B cell (primary cell): Measurements from ENCODE around the gene CREB3L1. TPM values are rescaled to one million over a fixed set of nuclear protein-coding genes. Genes with fewer than 3 reads are reported as not detected.

Source experiments
- ATAC-seq: fragments of 200-7000 bp; cut with Tn5 transposase; one replicate; pipeline ENCODE4 v1.10.0; 2021; ENCODE audit warnings: low read depth, mild to moderate bottlenecking, moderate number of reproducible peaks, moderate library complexity
- CTCF ChIA-PET: fragments of 350-600 bp; sonication (Branson Sonifier 250); formaldehyde crosslinking; loops from one replicate; lab custom pipeline; 2021; ENCODE audit warnings: antibody characterized with exemption, inconsistent platforms; lab: Charles Lee
- POLR2A ChIA-PET: fragments of 350-600 bp; sonication (Branson Sonifier 250); formaldehyde crosslinking; loops from one replicate; lab custom pipeline; 2021; ENCODE audit warnings: antibody characterized with exemption; lab: Charles Lee
- DNase-seq: peaks from one replicate; pipeline ENCODE4 v3.0.0; 2013
- H2AFZ ChIP-seq: 2 replicates; pipeline ENCODE4 v1.6.1; 2012; ENCODE audit warnings: mild to moderate bottlenecking, low read depth, low read length; ENCODE audit not compliant: insufficient read depth, poor library complexity, severe bottlenecking
- H3K27ac ChIP-seq, 2 donors: 1 replicate in 1 of 2; 2 replicates in 1 of 2; pipeline ENCODE4 v1.5.1; 2012 to 2013; ENCODE audit warnings: low read length in 2 of 2, mild to moderate bottlenecking in 2 of 2, moderate library complexity in 1 of 2
- H3K27me3 ChIP-seq, 4 experiments: fragments of 200-600 bp in 1 of 4; sonication (generic) in 1 of 4; replicated peaks in 1 of 4; 1 replicate in 2 of 4; 2 replicates in 2 of 4; pipeline versions ENCODE4 v1.6.1 to v1.7.0; 2013 to 2016; ENCODE audit warnings: low read length in 3 of 4, mild to moderate bottlenecking in 2 of 4, mixed read lengths in 1 of 4, moderate library complexity in 1 of 4; ENCODE audit not compliant: insufficient read depth in 4 of 4, control insufficient read depth in 3 of 4; ENCODE audit errors: control extremely low read depth in 1 of 4
- H3K36me3 ChIP-seq, 2 experiments: replicated peaks in 1 of 2; 1 replicate in 1 of 2; 2 replicates in 1 of 2; pipeline versions ENCODE4 v1.6.1 to v1.7.1; 2013; ENCODE audit warnings: low read length in 1 of 2; ENCODE audit not compliant: insufficient read depth in 2 of 2, control insufficient read depth in 1 of 2; ENCODE audit errors: control extremely low read depth in 1 of 2, extremely low read depth in 1 of 2
- H3K4me1 ChIP-seq, 2 donors: fragments of 200-600 bp in 1 of 2; sonication (generic) in 1 of 2; 1 replicate in 1 of 2; 2 replicates in 1 of 2; pipeline versions ENCODE4 v1.5.1 to v1.6.1; 2013 to 2017; ENCODE audit warnings: low read length in 2 of 2; ENCODE audit not compliant: control insufficient read depth in 2 of 2, insufficient read depth in 2 of 2
- H3K4me2 ChIP-seq: replicated peaks from 2 replicates; pipeline ENCODE3; 2012; ENCODE audit warnings: mild to moderate bottlenecking, low read depth, low read length; ENCODE audit not compliant: poor library complexity, severe bottlenecking
- H3K4me3 ChIP-seq, 5 experiments: fragments of 200-600 bp in 1 of 5; sonication (generic) in 1 of 5; 1 replicate in 3 of 5; 2 replicates in 2 of 5; pipeline versions ENCODE4 v1.5.1 to v1.7.0; 2011 to 2016; ENCODE audit warnings: low read length in 4 of 5, mild to moderate bottlenecking in 4 of 5, low read depth in 2 of 5, control low read depth in 1 of 5, moderate library complexity in 1 of 5; ENCODE audit not compliant: insufficient read depth in 1 of 5; ENCODE audit errors: control extremely low read depth in 1 of 5, extremely low read depth in 1 of 5
- H3K79me2 ChIP-seq: fragments of 200-600 bp; sonication (generic); one replicate; pipeline ENCODE4 v1.6.0; 2016; ENCODE audit warnings: low read length; ENCODE audit not compliant: control insufficient read depth, insufficient read depth
- H3K9ac ChIP-seq: fragments of 200-600 bp; sonication (generic); 2 replicates; pipeline ENCODE4 v1.6.1; 2017; ENCODE audit warnings: mild to moderate bottlenecking, low read length, moderate library complexity
- H3K9me3 ChIP-seq, 3 donors: one replicate each; pipeline versions ENCODE4 v1.6.1 to v1.7.1; 2013; ENCODE audit warnings: low read length in 2 of 3; ENCODE audit not compliant: control insufficient read depth in 2 of 3, insufficient read depth in 1 of 3; ENCODE audit errors: control extremely low read depth in 1 of 3
- H4K20me1 ChIP-seq: 2 replicates; pipeline ENCODE4 v1.6.0; 2012; ENCODE audit warnings: mild to moderate bottlenecking, low read length; ENCODE audit not compliant: insufficient read depth, control insufficient read depth, poor library complexity, severe bottlenecking
- H3K27ac Mint-ChIP-seq: one replicate; pipeline ENCODE4 v1.8.0; 2021; ENCODE audit warnings: mixed read lengths
- H3K27me3 Mint-ChIP-seq: one replicate; pipeline ENCODE4 v1.8.0; 2021; ENCODE audit warnings: mixed read lengths
- H3K4me1 Mint-ChIP-seq: one replicate; pipeline ENCODE4 v1.8.0; 2021; ENCODE audit warnings: mixed read lengths
- H3K4me3 Mint-ChIP-seq: one replicate; pipeline ENCODE4 v1.8.0; 2021; ENCODE audit warnings: mixed read lengths
- H3K9me3 Mint-ChIP-seq: one replicate; pipeline ENCODE4 v1.8.0; 2022; ENCODE audit warnings: mixed read lengths; ENCODE audit not compliant: insufficient read depth
- EZH2 ChIP-seq: IDR thresholded peaks from 2 replicates; pipeline ENCODE4 v1.6.1; 2012; ENCODE audit warnings: borderline replicate concordance, low read depth, mild to moderate bottlenecking, moderate library complexity, low read length; ENCODE audit not compliant: insufficient read depth, poor library complexity, severe bottlenecking
- WGBS: methylation state at CpG from one replicate; pipeline ENCODE4 v1.1.5; 2013; ENCODE audit warnings: missing lambda C conversion rate; ENCODE audit not compliant: insufficient coverage; 5-methylcytosine and 5-hydroxymethylcytosine counted together
- intact Hi-C: fragments of 100-400 bp; cut with micrococcal nuclease; formaldehyde crosslinking; loops from one replicate; pipeline ENCODE4 v1.10.0; 2022
- polyA plus RNA-seq: library from polyadenylated mRNA; depleted of rRNA; stranded (reverse); fragments of >200 nt; gene quantifications from 2 replicates; pipeline ENCODE4 v1.2.3, GENCODE V29; 2012
- total RNA-seq, 2 donors: library from RNA; stranded (reverse); fragments of 120-200 nt in 1 of 2; gene quantifications; 1 replicate in 1 of 2; 2 replicates in 1 of 2; pipeline versions ENCODE4 v1.2.3 to v1.2.4, GENCODE V29; 2013 to 2022
- TF ChIP-seq, protein P1 (sequence below): fragments of 200-600 bp; IDR thresholded peaks from one replicate; pipeline ENCODE4 v1.8.0; 2022; ENCODE audit warnings: antibody characterized with exemption, mild to moderate bottlenecking

Gene CREB3L1
- total and polyA plus RNA-seq, 2 donors (not counting 1 experiment from before 2014, with no cell fraction given) = not detected

DNA sequence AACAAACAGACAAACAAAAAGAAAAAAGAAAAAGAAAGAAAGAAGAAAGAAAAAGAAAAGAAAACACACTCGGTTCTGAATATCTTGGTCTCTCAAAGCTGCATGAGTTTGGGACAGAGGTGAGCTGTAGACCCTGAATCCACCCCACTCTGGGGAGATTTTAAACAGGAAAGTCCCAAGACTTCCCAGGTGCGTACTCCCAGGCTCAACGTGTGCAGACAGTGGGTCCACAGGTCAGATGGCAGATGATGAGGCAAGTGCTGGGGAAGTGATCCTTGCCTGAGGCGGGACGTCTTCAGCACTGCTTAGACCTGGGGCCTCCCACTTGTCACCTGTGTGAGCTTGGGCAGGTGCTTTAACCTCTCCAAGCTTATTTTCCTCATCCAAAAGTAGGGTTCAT, 9.3 kb downstream of the CREB3L1 start:
- Histone ChIP-seq H3K27me3 (peaks cover 0 to 16% (median 3%) of the 10 kb centered on the region in 4 experiments), H3K9ac (no peak overlapping the region), H3K4me3 (no peak overlapping the region), H3K27ac (no peak overlapping the region), H3K4me1 (no peaks in the 10 kb centered on the region), H3K4me2 (no peak overlapping the region), H3K79me2 (no peaks in the 10 kb centered on the region), H3K36me3 (no peaks in the 10 kb centered on the region), H2AFZ (no peak overlapping the region), H4K20me1 (no peaks in the 10 kb centered on the region), H3K9me3 (no peaks in the 10 kb centered on the region)
- no peaks in the 10 kb centered on the region for H3K4me1 Mint-ChIP-seq
- no peak for DNase-seq
- H3K27ac Mint-ChIP-seq = no peak overlapping the region
- H3K27me3 Mint-ChIP-seq = peaks cover 55% of the 10 kb centered on the region
- TF ChIP-seq, protein P1, sequence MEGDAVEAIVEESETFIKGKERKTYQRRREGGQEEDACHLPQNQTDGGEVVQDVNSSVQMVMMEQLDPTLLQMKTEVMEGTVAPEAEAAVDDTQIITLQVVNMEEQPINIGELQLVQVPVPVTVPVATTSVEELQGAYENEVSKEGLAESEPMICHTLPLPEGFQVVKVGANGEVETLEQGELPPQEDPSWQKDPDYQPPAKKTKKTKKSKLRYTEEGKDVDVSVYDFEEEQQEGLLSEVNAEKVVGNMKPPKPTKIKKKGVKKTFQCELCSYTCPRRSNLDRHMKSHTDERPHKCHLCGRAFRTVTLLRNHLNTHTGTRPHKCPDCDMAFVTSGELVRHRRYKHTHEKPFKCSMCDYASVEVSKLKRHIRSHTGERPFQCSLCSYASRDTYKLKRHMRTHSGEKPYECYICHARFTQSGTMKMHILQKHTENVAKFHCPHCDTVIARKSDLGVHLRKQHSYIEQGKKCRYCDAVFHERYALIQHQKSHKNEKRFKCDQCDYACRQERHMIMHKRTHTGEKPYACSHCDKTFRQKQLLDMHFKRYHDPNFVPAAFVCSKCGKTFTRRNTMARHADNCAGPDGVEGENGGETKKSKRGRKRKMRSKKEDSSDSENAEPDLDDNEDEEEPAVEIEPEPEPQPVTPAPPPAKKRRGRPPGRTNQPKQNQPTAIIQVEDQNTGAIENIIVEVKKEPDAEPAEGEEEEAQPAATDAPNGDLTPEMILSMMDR = no peak
- TF ChIP-seq EZH2 = no peak
- ChIA-PET POLR2A (no interaction called here), CTCF (no interaction called here)
- intact Hi-C loops = no loop called here
- WGBS = 93% methylated on average over 4 of the region's 5 CpGs
- H3K4me3 Mint-ChIP-seq = no peak overlapping the region
- H3K9me3 Mint-ChIP-seq = no peaks in the 10 kb centered on the region
- no peak for ATAC-seq

DNA sequence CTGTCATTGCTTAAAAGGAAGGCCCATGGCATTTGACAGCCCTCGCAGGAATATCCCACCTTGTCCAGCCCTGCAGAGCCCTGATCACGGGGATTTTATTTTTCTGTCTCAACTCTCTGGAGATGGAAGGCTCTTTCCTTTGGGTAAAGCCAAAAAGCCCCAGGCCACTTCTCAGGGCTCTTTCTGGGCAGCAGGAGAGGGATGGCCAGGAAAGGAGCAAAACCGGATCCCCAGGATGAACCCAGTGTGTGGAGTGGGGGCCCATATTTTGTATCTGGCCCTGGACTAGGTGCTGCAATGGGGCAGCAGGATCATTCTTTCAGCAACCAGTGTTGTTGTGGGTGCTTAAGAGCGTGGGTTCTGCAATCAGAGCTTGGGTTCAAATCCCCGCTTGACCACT, 11.0 kb downstream of the CREB3L1 start:
- peaks cover 48% of the 10 kb centered on the region for H3K27me3 Mint-ChIP-seq
- no peak overlapping the region for H3K4me3 ChIP-seq
- WGBS = 95% methylated on average over 5 of the region's 5 CpGs

More for the DNA sequence above, 11.0 kb downstream of the CREB3L1 start:
- Histone ChIP-seq H3K9me3 (no peaks in the 10 kb centered on the region), H3K9ac (no peak overlapping the region), H3K27me3 (peaks cover 0 to 10% (median 3%) of the 10 kb centered on the region in 4 experiments), H3K27ac (no peak overlapping the region), H3K79me2 (no peaks in the 10 kb centered on the region), H4K20me1 (no peaks in the 10 kb centered on the region), H3K4me1 (no peaks in the 10 kb centered on the region), H3K36me3 (no peaks in the 10 kb centered on the region), H3K4me2 (no peak overlapping the region), H2AFZ (no peak overlapping the region)
- H3K4me1 Mint-ChIP-seq = no peaks in the 10 kb centered on the region
- ATAC-seq (no peak), DNase-seq (no peak)
- POLR2A ChIA-PET = no interaction called here
- TF ChIP-seq, protein P1 = no peak
- no peak for TF ChIP-seq EZH2
- intact Hi-C loops = no loop called here
- CTCF ChIA-PET = no interaction called here
- no peak overlapping the region for H3K27ac Mint-ChIP-seq
- H3K9me3 Mint-ChIP-seq = no peaks in the 10 kb centered on the region
- no peak overlapping the region for H3K4me3 Mint-ChIP-seq
